Epithelial cell of proximal tubule (primary cell): ENCODE results near the gene TUBGCP6. TPM values are rescaled to one million over a fixed set of nuclear protein-coding genes. Genes with fewer than 3 reads are reported as not detected.

Source experiments
- DNase-seq: peaks from one replicate; pipeline ENCODE4 v3.0.0-alpha.2; 2011; ENCODE audit warnings: low read depth
- H3K4me3 ChIP-seq: 2 replicates; pipeline ENCODE4 v1.5.1; 2011; ENCODE audit warnings: low read depth, mild to moderate bottlenecking, low read length
- CTCF ChIP-seq: conservative IDR thresholded peaks from 2 replicates; pipeline ENCODE4 v1.5.1; 2012; ENCODE audit warnings: low read depth, mild to moderate bottlenecking, low read length
- total RNA-seq: library from RNA; depleted of rRNA; stranded (reverse); fragments of >200 nt; gene quantifications from 2 replicates; pipeline ENCODE4 v1.2.3, GENCODE V29; 2015

The TUBGCP6 gene
- total RNA-seq, 1 donor from 2014 or later: 26.1 TPM

- DNase-seq: no peak
- H3K4me3 ChIP-seq: peak overlapping the region; percentile 82
- no peak for TF ChIP-seq CTCF
These were observed 4.8 kb upstream of the TUBGCP6 start for GRCh38 chr22:50249341-50250248.

GRCh38 chr22:50248196-50249081 lies 3.6 kb upstream of the TUBGCP6 start:
- H3K4me3 ChIP-seq: no peak overlapping the region
- TF ChIP-seq CTCF: no peak
- no peak for DNase-seq

- no peak overlapping the region for H3K4me3 ChIP-seq
- TF ChIP-seq CTCF: no peak
- no peak for DNase-seq
These were observed 2.9 kb upstream of the TUBGCP6 start for GRCh38 chr22:50247748-50248147.

GRCh38 chr22:50246242-50247175 lies 1.7 kb upstream of the TUBGCP6 start:
- peak overlapping the region; percentile 97 for H3K4me3 ChIP-seq
- TF ChIP-seq CTCF: no peak
- no peak for DNase-seq

- peak overlapping the region; percentile 97 for H3K4me3 ChIP-seq
- TF ChIP-seq CTCF: no peak
- no peak for DNase-seq
These were observed 620 bp upstream of the TUBGCP6 start for GRCh38 chr22:50245214-50246072.
